CD4-positive, alpha-beta T cell treated with Interleukin-15 for 4 hours (primary cell): Measurements from ENCODE around the gene CACNA1I.
"Not testable (repeated sequence)": the region's sequence is repeated elsewhere in the genome, so short reads cannot be mapped to it uniquely, and the experiment has no call there.

Experiments
- DNase-seq: peaks from one replicate; pipeline ENCODE4 v3.0.0-alpha.2; 2020; ENCODE audit warnings: low spot score

The CACNA1I gene

GRCh38 chr22:39570665-39571064, at the start of gene CACNA1I:
CACNA1I (plus strand) TSS chr22:39570753; CDS start chr22:39570753, 0 bp downstream.
- no peak for DNase-seq

DNA sequence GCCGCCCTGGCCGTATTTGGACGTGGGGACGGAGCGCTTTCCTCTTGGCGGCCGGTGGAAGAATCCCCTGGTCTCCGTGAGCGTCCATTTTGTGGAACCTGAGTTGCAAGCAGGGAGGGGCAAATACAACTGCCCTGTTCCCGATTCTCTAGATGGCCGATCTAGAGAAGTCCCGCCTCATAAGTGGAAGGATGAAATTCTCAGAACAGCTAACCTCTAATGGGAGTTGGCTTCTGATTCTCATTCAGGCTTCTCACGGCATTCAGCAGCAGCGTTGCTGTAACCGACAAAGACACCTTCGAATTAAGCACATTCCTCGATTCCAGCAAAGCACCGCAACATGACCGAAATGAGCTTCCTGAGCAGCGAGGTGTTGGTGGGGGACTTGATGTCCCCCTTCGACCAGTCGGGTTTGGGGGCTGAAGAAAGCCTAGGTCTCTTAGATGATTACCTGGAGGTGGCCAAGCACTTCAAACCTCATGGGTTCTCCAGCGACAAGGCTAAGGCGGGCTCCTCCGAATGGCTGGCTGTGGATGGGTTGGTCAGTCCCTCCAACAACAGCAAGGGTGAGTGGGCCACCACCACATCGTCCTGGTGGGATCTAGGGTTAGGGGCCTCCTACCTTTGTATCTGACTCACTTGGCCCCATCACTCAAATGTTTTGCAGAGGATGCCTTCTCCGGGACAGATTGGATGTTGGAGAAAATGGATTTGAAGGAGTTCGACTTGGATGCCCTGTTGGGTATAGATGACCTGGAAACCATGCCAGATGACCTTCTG, 49.3 kb upstream of the CACNA1I start:
- peak; percentile 69 for DNase-seq

DNA sequence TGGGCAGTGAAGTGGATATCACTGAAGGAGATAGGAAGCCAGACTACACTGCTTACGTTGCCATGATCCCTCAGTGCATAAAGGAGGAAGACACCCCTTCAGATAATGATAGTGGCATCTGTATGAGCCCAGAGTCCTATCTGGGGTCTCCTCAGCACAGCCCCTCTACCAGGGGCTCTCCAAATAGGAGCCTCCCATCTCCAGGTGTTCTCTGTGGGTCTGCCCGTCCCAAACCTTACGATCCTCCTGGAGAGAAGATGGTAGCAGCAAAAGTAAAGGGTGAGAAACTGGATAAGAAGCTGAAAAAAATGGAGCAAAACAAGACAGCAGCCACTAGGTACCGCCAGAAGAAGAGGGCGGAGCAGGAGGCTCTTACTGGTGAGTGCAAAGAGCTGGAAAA, 48.5 kb upstream of the CACNA1I start:
- DNase-seq = not testable (repeated sequence)

DNA sequence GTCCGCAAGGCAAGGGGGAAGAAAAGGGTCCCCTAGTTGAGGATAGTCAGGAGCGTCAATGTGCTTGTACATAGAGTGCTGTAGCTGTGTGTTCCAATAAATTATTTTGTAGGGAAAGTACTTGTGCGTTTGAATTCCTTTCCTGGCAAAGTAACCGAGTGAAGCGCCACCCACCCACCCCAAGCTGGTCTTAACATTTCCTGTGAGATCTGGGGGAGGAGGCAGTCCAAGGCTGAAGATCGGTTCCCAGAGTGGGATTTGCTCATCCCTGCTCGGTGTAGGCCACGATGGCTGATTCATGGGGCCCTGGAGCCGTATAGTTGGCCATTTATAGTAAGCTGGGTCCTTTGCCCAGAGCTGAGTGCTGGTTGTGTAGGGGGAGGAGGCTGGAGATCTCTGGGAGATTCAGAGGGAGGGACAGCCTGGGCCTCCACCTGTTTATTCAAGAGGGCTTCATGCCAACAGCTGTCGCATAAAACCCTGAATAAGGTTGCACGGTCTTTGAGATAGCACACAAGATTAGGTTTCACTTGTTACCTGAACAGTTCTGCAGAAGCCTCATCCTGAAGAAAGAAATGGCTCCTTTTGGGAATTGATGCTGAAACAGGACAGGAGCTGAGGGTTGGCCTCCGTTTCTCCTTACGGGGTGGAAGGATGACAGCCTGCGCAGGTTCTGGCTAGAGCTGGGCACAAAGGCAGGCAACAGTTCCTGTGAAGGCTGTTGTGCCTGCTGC, 47.8 kb upstream of the CACNA1I start:
- DNase-seq = no peak

DNA sequence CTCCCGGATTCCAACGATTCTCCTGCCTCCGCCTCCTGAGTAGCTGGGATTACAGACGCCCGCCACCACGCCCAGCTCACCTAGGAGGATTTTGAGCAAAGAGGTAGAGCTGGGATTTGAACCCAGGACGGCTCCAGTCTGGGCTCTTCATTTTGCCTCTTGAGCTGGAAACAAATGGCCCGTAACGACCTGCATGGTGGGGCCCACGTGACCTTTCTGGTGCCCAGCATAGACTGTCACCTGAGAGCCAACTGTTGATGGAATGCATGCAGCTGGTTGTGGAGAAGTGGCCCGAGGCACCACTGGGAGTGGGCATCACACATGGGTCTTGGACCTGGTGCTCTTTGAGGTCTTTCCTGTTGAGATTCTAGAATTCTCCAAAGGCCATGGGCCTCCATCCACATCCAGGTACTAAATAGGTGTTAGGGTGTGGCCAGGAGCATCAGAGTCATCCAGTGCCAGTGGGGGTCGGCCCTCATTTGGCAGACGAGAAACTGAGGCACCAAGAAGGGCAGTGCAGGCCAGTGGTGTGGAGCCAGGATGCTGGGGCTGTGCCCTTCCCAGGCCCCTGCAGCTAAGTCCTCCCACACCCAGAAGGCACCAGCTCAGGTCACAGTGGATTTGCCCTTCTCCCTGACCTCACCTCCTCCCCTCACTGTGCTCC, 46.3 kb upstream of the CACNA1I start:
- no peak for DNase-seq

GRCh38 chr22:39524753-39525657, 45.5 kb upstream of the CACNA1I start:
- no peak for DNase-seq

DNA sequence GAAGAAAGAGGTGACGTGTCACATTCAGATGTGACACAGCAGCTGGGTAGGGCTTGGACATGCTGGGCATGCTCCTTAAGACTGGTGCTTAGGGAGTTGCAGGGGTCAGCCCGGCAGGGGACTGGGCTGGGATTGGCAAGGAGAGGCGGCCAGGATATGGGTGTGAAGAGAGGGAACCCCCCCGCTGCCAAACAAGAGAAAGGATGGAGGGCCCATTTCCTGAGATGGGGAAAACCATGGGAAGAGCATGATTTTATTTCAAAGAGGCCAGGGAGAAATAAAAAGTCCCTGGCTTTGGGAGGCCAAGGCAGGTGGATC, 44.9 kb upstream of the CACNA1I start:
- DNase-seq = no peak

DNA sequence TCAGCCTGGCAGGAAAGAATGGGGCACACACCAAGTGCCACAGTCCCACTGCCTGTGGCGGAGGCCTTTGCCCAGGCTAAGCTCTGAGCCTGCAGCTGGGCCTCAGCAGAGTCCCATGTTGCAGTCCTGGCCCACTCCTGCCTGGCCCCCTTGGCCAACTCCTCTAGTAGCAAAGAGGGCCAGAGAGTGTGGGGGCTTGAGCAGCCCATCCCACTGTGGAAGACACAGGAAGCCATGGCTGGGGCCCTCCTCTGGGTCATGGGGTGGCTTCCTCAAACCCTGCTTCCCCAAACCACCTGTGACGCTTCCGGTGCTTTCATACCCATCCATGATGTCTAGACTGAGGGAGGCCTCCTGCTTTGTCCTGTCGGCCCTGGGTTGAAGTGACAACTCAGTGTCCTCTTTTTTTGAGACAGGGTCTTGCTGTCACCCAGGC, 43.8 kb upstream of the CACNA1I start:
- no peak for DNase-seq

DNA sequence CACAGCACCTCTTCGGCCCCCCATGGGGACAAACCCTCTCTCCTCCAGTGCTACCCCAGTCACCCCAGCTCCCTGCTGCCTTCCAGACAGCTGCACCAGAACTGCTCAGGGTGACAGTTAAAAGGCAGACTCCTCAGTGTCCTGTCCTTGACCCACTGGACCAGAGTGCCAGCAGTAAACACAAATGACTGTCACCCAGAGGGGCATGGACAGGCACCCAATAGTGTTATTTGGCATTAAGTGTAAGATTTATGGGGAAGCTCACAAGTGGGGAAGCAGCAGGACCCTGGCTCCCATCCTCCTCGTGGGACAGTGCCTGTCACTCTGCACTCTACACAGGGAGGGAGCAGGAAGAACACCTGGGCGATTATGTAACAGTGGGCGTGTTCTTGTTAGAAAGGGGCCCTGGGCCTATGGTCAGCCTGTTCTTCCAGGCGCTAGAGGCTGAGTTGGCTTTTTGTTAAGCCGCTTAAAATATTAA, 43.0 kb upstream of the CACNA1I start:
- no peak for DNase-seq

DNA sequence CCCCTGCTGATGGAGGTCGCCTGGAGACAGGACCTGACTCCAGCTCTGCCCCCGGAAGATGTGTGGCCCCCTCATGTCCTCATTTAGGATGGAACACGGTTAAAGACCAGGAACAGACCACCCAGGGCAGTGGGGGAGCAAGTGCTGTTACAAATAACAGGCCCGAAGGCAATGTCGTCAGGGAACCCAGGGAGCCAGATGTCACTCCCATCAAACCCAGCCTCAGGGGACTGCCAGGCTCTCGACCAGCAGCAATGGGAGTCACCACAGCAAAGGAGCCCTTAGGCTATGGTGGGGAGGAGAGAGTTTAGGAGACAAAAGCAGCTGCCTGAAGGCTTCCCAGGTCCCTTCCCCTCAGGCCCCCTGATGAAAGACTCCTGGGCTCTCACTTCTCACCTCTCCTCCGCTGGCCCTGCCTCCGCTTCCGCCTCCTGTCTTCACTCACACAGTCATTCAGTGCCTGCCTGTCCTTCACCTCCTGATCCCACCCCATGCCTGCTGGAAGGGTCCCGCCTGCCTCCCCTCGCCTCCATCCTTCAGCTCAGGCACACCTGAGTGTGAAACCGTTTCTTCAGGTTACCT, 42.4 kb upstream of the CACNA1I start:
- DNase-seq = no peak

GRCh38 chr22:39528681-39529486, 41.7 kb upstream of the CACNA1I start:
- peak; percentile 92 for DNase-seq

- DNase-seq = no peak
These were observed 41.1 kb upstream of the CACNA1I start for GRCh38 chr22:39529487-39529851.

GRCh38 chr22:39530116-39530515, 40.4 kb upstream of the CACNA1I start:
- DNase-seq = no peak

- DNase-seq = no peak
These were observed 39.7 kb upstream of the CACNA1I start for GRCh38 chr22:39530692-39531331.

- DNase-seq = peak; percentile 100
These were observed 38.1 kb upstream of the CACNA1I start, which contains the start of gene RPS19BP1 for GRCh38 chr22:39532215-39533073. RPS19BP1 (minus strand) TSS chr22:39532748; CDS start chr22:39532738, 10 bp downstream.

GRCh38 chr22:39534092-39534506, 36.5 kb upstream of the CACNA1I start:
- DNase-seq = no peak

DNA sequence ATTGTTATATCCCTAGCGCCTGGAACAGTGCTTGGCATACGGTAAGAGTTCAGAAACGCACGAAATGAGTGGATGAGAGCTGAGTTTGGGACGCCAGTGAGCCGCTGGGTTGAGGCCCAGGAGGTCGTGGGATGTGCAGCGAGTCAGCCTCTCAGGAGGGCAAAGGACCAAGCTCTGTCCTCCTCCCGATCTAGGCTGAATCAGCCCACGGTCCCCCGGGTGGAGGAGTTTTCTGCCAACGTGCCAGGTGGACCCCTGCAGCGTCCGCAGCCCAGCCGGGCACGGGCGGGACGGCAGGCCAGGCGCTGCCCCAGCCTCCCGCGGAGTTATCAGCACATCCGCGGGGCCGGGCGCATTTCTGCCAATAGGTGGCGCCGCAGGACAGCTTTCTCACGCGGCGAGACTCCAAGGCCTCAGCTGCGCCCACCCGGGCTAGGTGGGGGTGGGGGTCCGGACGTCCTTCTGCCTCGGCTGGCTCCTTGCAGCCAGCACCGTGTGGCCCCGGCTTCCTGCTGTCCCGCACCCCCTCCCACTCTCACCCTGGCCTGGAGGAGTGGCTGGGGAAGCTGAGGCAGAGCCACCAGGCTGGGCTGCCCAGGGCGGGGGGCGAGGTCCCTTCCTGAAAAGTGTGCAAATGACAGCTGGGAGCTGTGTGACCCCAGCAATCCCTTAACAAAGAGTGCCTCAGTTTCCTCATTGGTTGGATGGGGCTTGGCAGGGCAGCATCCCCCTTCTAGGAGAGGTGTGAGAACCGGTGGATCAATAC, 35.8 kb upstream of the CACNA1I start:
- DNase-seq = peak; percentile 76

DNA sequence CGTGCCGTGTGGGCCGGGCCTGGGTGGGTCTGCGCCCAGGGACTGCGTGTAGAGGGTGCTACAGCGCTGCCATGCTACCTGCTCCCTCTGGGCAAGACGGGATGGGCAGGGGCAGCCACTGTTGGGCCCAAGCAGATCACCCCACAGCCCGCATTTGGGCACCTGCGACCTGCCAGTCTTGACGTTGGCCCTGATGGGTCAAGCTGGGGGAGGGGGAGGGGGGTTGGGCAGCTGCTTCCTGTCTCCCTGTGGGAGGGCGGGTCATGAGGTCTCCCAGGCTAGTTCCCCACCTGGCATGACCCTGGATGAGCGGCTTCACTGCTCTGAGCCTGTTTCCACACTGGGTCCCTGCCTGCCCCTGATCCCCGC, 35.2 kb upstream of the CACNA1I start:
- no peak for DNase-seq
